Peyer's patch (tissue), 4 donors: ENCODE measurements around the gene PACRG. TPM values are rescaled to one million over a fixed set of nuclear protein-coding genes. Genes with fewer than 3 reads are reported as not detected.

ENCODE experiments used
- DNase-seq, 3 donors: peaks; one replicate each; pipeline ENCODE4 v3.0.0-alpha.2; 2017 to 2019
- H3K27ac ChIP-seq, 4 donors: fragments of 200-600 bp; sonication (generic); one replicate each; pipeline ENCODE4 v1.5.1; 2016 to 2019
- H3K27me3 ChIP-seq, 2 donors: fragments of 200-600 bp; sonication (generic); one replicate each; pipeline ENCODE4 v1.5.1; 2019
- H3K36me3 ChIP-seq, 3 donors: fragments of 200-600 bp; sonication (generic); one replicate each; pipeline ENCODE4 v1.5.1; 2016 to 2019
- H3K4me1 ChIP-seq, 4 donors: fragments of 200-600 bp; sonication (generic); one replicate each; pipeline ENCODE4 v1.5.1; 2016 to 2019
- H3K4me3 ChIP-seq, 4 donors: fragments of 200-600 bp; sonication (generic); 1 replicate in 3 of 4; 2 replicates in 1 of 4; pipeline ENCODE4 v1.5.1; 2016 to 2019; ENCODE audit warnings: mild to moderate bottlenecking in 1 of 4
- H3K9me3 ChIP-seq, 4 donors: fragments of 200-600 bp; sonication (generic); one replicate each; pipeline ENCODE4 v1.5.1; 2016 to 2019; ENCODE audit warnings: mild to moderate bottlenecking in 1 of 4
- CTCF ChIP-seq, 6 experiments: fragments of 450-650 bp in 4 of 6; fragments of 200-600 bp in 2 of 6; sonication (generic) in 1 of 6; IDR thresholded peaks; one replicate each; pipeline ENCODE4 v1.5.1; 2017 to 2019; ENCODE audit warnings: antibody characterized with exemption in 6 of 6, mild to moderate bottlenecking in 3 of 6, moderate library complexity in 1 of 6
- POLR2A ChIP-seq, 2 donors: fragments of 450-650 bp; IDR thresholded peaks; one replicate each; pipeline ENCODE4 v1.5.1; 2017; ENCODE audit warnings: antibody characterized with exemption in 2 of 2, mild to moderate bottlenecking in 2 of 2, moderate library complexity in 2 of 2
- total RNA-seq, 4 donors: library from RNA; depleted of rRNA; stranded (reverse); fragments of >200 nt; gene quantifications; one replicate each; pipeline ENCODE4 v1.1.0, GENCODE V29; 2016

Gene PACRG
- total RNA-seq, 4 donors from 2014 or later = 0.76 to 2.5 TPM; not detected in 2

- no peak for TF ChIP-seq CTCF (IDR thresholded peaks at IDR 0.05)
- no peak for TF ChIP-seq POLR2A (IDR thresholded peaks at IDR 0.05)
- no peak overlapping the region for H3K27ac ChIP-seq
- H3K9me3 ChIP-seq = peaks cover 0 to 3% (median 0%) of the 10 kb centered on the region in 4 donors
- no peaks in the 10 kb centered on the region for H3K27me3 ChIP-seq
- H3K36me3 ChIP-seq = no peaks in the 10 kb centered on the region
- no peaks in the 10 kb centered on the region for H3K4me1 ChIP-seq
- no peak overlapping the region for H3K4me3 ChIP-seq
- DNase-seq = no peak
Observed at GRCh38 chr6:163113358-163113962, 385.7 kb downstream of the PACRG start.

GRCh38 chr6:163118941-163119340, 391.2 kb downstream of the PACRG start:
- Histone ChIP-seq H3K27me3 (no peaks in the 10 kb centered on the region), H3K4me3 (no peak overlapping the region), H3K4me1 (no peaks in the 10 kb centered on the region), H3K9me3 (no peaks in the 10 kb centered on the region), H3K36me3 (no peaks in the 10 kb centered on the region), H3K27ac (no peak overlapping the region)
- no peak for TF ChIP-seq POLR2A (IDR thresholded peaks at IDR 0.05)
- no peak for TF ChIP-seq CTCF (IDR thresholded peaks at IDR 0.05)
- no peak for DNase-seq

- no peak for DNase-seq
Observed at GRCh38 chr6:163120223-163120622, 392.4 kb downstream of the PACRG start.

GRCh38 chr6:163121270-163121669, 393.5 kb downstream of the PACRG start:
- TF ChIP-seq CTCF (IDR thresholded peaks at IDR 0.05) = no peak

More at GRCh38 chr6:163120223-163120622, 392.4 kb downstream of the PACRG start:
- H3K9me3 ChIP-seq = no peaks in the 10 kb centered on the region
- no peaks in the 10 kb centered on the region for H3K36me3 ChIP-seq
- no peaks in the 10 kb centered on the region for H3K27me3 ChIP-seq
- TF ChIP-seq CTCF (IDR thresholded peaks at IDR 0.05) = no peak
- TF ChIP-seq POLR2A (IDR thresholded peaks at IDR 0.05) = no peak
- no peak overlapping the region for H3K4me3 ChIP-seq
- no peaks in the 10 kb centered on the region for H3K4me1 ChIP-seq
- no peak overlapping the region for H3K27ac ChIP-seq

GRCh38 chr6:163122365-163122764, 394.6 kb downstream of the PACRG start:
- no peaks in the 10 kb centered on the region for H3K4me1 ChIP-seq
- DNase-seq = no peak
- TF ChIP-seq POLR2A (IDR thresholded peaks at IDR 0.05) (no peak), CTCF (IDR thresholded peaks at IDR 0.05) (no peak)
- no peaks in the 10 kb centered on the region for H3K27me3 ChIP-seq
- no peaks in the 10 kb centered on the region for H3K9me3 ChIP-seq
- no peak overlapping the region for H3K27ac ChIP-seq
- H3K4me3 ChIP-seq = no peak overlapping the region
- no peaks in the 10 kb centered on the region for H3K36me3 ChIP-seq

More at GRCh38 chr6:163121270-163121669, 393.5 kb downstream of the PACRG start:
- Histone ChIP-seq H3K27ac (no peak overlapping the region), H3K27me3 (no peaks in the 10 kb centered on the region), H3K4me1 (no peaks in the 10 kb centered on the region), H3K9me3 (no peaks in the 10 kb centered on the region), H3K36me3 (no peaks in the 10 kb centered on the region), H3K4me3 (no peak overlapping the region)
- no peak for DNase-seq

GRCh38 chr6:163123098-163123497, 395.3 kb downstream of the PACRG start:
- Histone ChIP-seq H3K36me3 (no peaks in the 10 kb centered on the region), H3K27ac (no peak overlapping the region), H3K9me3 (no peaks in the 10 kb centered on the region), H3K4me1 (no peaks in the 10 kb centered on the region), H3K4me3 (no peak overlapping the region), H3K27me3 (no peaks in the 10 kb centered on the region)
- DNase-seq = no peak
- TF ChIP-seq CTCF (IDR thresholded peaks at IDR 0.05) (no peak), POLR2A (IDR thresholded peaks at IDR 0.05) (no peak)
